Ishikawa (cell line): ENCODE measurements around the gene FOXD3.

ENCODE experiments used
- CEBPB ChIP-seq: IDR thresholded peaks from 2 replicates; pipeline ENCODE4 v1.6.1; 2012
- CREB1 ChIP-seq: IDR thresholded peaks from 2 replicates; pipeline ENCODE4 v1.6.1; 2012; ENCODE audit warnings: low read depth
- EGR1 ChIP-seq: IDR thresholded peaks from 2 replicates; pipeline ENCODE4 v1.6.1; 2012
- EP300 ChIP-seq: IDR thresholded peaks from 2 replicates; pipeline ENCODE4 v1.6.1; 2012; ENCODE audit warnings: borderline replicate concordance
- FOXM1 ChIP-seq: IDR thresholded peaks from 2 replicates; pipeline ENCODE4 v1.6.1; 2012; ENCODE audit warnings: low read depth, borderline replicate concordance
- MAX ChIP-seq: IDR thresholded peaks from 2 replicates; pipeline ENCODE4 v1.6.1; 2012
- NFIC ChIP-seq: IDR thresholded peaks from 2 replicates; pipeline ENCODE4 v1.6.1; 2012
- RAD21 ChIP-seq: IDR thresholded peaks from 2 replicates; pipeline ENCODE4 v1.6.1; 2012; ENCODE audit warnings: low read depth
- REST ChIP-seq: IDR thresholded peaks from 2 replicates; pipeline ENCODE4 v1.6.1; 2012; ENCODE audit warnings: low read depth, mild to moderate bottlenecking
- TAF1 ChIP-seq: IDR thresholded peaks from 2 replicates; pipeline ENCODE4 v1.6.1; 2012; ENCODE audit warnings: low read depth, mild to moderate bottlenecking
- TCF12 ChIP-seq: IDR thresholded peaks from 2 replicates; pipeline ENCODE4 v1.6.1; 2012; ENCODE audit warnings: low read depth
- TEAD4 ChIP-seq: IDR thresholded peaks from 2 replicates; pipeline ENCODE4 v1.6.1; 2012
- USF1 ChIP-seq: IDR thresholded peaks from 2 replicates; pipeline ENCODE4 v1.6.1; 2012
- YY1 ChIP-seq: IDR thresholded peaks from 2 replicates; pipeline ENCODE4 v1.6.1; 2012; ENCODE audit warnings: low read depth
- ZBTB7A ChIP-seq: IDR thresholded peaks from 2 replicates; pipeline ENCODE4 v1.6.1; 2012; ENCODE audit warnings: low read depth

The FOXD3 gene

GRCh38 chr1:63294803-63295594 is 27.4 kb upstream of the FOXD3 start:
- no peak for TF ChIP-seq NFIC
- 0 out of 2 replicates have a peak, but pooled peaks have one; percentile 12 for TF ChIP-seq TEAD4
- TF ChIP-seq EGR1: no peak
- TF ChIP-seq CREB1: no peak

GRCh38 chr1:63304410-63304809 is 18.0 kb upstream of the FOXD3 start:
- TF ChIP-seq EP300 (no peak), YY1 (no peak), RAD21 (no peak), EGR1 (no peak), TCF12 (no peak), NFIC (no peak), USF1 (no peak), CREB1 (no peak), MAX (no peak), REST (no peak), TEAD4 (no peak), FOXM1 (no peak), TAF1 (no peak), ZBTB7A (no peak), CEBPB (no peak)

GRCh38 chr1:63305043-63305442 is 17.3 kb upstream of the FOXD3 start:
- TF ChIP-seq CREB1 (no peak), USF1 (no peak), NFIC (no peak), TCF12 (no peak), REST (no peak), EP300 (no peak), CEBPB (no peak), RAD21 (no peak), ZBTB7A (no peak), MAX (no peak), TEAD4 (no peak), YY1 (no peak), EGR1 (no peak)

- TF ChIP-seq CREB1 (no peak), REST (no peak), TEAD4 (no peak), YY1 (no peak), FOXM1 (no peak), EP300 (no peak), EGR1 (no peak), CEBPB (no peak), NFIC (no peak), ZBTB7A (no peak), RAD21 (no peak)
Observed at GRCh38 chr1:63307196-63307794, 15.1 kb upstream of the FOXD3 start.
